Stromal cell of bone marrow (primary cell): ENCODE data around the gene SCUBE2.
A peak's percentile ranks its signal among the peaks of the same experiment; 100 is the strongest.
"Not testable (repeated sequence)": the region's sequence is repeated elsewhere in the genome, so short reads cannot be mapped to it uniquely, and the experiment has no call there.

Experiments used
- DNase-seq: peaks from one replicate; pipeline ENCODE4 v3.0.0-alpha.2; 2012; ENCODE audit warnings: low read depth

Gene SCUBE2

GRCh38 chr11:9042488-9042887 is 48.9 kb downstream of the SCUBE2 start:
- no peak for DNase-seq

GRCh38 chr11:9041747-9042146 is 49.7 kb downstream of the SCUBE2 start:
- DNase-seq, result no peak

GRCh38 chr11:9040410-9040809 is 51.0 kb downstream of the SCUBE2 start:
- no peak for DNase-seq

DNA sequence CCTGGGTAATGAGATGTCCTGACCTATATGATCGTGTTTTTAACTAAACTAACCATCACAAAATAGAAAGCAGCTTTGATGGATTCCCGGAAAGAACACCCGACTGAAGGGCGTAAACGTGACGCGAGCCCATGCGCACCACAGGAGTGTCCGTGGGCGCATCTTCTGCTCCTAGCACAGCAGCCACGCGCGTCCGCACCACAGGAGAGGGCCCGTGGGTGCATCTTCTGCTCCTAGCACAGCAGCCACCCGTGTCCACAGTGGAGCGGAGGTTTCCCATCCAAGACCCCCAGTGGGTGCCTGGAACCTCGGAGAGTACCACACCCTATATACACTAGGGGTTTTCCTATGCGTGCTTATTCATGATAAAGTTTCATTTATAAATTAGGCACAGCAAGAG is 51.5 kb downstream of the SCUBE2 start:
- DNase-seq, result no peak

DNA sequence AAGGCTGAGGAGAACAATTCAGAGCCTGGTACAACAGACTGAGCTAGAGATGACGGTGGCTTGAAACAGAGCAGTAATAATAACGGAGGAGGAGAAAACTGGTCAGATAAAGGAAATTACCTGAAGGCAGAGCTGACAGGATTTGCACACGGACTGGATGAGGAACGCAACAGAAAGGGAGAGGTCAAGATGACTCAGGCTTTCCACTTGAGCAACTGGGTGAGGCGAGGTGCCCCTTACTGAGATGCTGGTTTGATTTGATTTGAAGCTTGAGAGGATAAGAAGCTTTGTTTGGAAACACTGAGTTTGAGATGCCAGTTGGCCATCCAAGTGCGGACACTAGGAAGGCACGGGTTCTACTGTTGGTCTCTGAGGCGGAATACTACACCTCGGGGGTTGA is 52.2 kb downstream of the SCUBE2 start:
- no peak for DNase-seq

DNA sequence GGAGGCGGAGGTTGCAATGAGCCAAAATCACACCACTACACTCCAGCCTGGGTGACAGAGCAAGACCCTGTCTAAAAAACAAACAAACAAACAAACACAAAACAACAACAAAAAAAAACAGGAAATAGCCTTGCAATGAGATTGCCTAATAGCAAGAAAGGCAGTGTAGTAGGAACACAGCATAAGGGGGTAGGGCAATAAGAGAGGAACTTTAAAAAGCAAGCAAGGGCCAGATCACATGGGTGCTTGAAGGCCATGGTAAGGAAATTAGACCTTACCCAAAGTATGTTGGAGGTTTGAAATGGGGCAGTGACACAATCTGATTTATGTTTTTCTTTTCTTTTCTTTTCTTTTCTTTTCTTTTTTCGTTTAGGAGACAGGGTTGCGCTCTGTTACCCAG is 52.9 kb downstream of the SCUBE2 start:
- no peak for DNase-seq

DNA sequence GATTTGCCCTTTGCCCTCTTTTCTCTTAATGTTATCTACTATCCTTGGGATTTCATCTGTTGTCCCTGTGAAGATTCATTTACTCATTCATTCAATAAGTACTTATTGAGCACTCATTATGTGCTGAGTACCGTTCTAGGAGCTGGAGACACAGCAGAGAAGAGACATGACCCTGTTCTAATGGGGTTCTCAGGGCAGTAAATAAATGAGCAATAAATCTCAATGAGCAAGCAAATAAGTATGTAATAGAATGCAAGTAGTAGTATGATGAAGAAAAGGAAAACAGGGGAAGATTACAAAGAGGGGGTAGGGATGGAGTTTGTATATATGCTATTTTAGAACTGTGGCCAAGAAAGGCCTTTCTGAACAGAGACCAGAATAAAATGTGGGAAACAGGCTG is 53.4 kb downstream of the SCUBE2 start:
- no peak for DNase-seq

DNA sequence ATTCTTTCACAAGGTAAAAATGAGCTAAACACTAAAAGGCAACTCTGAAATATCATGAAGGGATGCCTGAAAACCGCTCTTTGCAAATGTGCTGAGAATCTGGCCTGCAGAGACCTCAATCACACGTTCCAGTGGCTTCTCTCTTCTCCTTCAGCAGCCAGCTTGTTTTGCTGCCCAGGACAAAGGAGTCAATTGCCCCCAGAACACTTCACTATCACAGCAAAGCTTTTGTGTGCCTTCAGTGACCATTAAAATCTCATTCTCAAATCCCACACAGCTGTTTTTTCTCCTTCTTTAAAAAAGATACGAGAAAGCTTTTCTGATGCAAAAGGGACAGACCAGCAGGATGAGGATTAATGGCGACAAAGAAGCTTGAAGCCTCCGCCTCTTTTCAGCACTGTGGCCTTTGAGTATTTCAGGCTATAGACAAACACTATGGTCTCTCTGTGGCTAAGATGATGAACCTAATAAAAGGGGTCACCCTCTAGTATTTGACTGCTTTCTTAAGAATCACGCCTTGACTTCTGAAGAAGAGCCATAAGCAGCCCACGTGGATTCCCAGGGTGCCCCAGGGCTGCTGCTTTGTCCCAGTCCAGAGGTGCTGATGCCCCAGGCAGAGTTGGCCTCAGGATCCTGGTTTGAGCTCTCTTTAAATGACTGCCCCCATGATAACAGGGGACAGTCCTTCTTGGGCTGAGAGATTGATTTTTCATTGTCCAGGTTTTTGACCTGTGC is 54.2 kb downstream of the SCUBE2 start:
- DNase-seq, result no peak

- no peak for DNase-seq
These were observed 60.8 kb downstream of the SCUBE2 start for GRCh38 chr11:9030601-9031000.

DNA sequence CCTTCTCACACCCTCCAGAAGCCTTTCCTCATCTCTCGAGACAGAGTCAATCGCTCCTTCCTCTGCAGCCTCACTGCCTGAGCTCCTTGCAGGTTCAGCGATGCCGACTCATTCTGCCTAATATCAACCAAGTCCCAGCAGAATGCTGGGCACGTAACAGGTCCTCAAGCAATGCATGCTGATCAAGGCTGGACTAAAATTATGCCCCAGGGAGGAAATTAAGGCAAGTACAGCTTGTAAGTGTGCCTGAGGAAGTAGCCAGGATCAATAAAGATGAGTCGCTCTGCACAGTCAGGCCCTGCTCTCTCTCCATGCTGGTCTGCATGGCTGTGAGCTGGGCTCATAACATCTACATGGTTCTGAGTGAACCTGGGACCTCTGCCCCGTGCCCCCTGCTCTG is 62.0 kb downstream of the SCUBE2 start:
- DNase-seq, result no peak

DNA sequence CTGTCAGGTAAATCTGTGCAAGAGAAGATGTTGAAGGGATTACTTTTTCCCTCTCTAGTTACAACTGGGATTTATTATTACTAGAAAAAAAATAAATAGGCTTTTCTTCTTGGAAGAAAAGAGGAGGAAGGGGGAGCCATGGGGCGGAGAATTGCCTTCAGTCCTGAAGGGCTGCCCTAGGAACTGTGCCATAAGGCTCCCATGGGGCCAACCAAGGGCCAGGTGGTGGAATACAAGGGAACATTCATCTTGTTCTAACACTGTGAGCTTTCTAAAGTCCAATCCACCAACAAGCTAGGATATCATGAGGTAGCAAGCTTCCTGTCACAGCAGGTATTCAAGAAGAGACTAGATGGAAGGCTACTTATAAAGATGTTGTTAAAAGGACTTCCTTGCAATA is 62.8 kb downstream of the SCUBE2 start:
- no peak for DNase-seq

DNA sequence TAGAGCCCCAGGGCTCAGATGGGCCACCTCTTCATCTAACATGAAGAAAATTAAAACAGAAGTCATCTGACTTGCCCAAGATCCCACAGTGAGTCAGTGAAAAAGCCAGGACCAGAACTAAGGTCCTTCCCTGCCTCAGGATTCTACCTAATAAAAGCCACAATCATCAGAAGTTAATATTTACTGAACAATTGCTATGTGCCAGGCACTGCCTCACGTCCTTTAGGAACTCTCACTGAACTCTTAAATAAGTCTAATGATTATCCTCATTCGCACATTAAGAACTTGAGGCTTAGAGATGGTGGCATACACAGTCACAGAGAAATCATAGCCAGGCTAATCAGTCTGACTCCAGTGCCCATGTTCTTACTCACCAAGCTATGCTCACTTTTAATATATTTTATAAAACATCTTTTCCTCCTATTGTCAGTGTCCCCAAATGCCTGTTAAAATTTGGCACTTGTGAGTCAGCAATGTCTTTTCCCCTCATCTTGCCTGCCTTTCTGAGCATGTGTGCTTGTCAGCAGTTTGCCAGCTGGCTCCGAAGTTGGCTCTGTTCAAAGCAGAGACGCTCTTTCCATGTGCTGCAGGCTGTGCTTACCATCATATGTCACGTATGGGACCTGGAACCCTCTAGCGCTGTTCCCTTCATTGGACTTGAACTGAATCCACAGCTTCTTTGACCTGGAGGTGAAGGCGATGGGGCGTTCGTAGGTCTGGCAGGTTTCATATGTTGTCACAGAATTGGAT is 66.1 kb downstream of the SCUBE2 start:
- no peak for DNase-seq

DNA sequence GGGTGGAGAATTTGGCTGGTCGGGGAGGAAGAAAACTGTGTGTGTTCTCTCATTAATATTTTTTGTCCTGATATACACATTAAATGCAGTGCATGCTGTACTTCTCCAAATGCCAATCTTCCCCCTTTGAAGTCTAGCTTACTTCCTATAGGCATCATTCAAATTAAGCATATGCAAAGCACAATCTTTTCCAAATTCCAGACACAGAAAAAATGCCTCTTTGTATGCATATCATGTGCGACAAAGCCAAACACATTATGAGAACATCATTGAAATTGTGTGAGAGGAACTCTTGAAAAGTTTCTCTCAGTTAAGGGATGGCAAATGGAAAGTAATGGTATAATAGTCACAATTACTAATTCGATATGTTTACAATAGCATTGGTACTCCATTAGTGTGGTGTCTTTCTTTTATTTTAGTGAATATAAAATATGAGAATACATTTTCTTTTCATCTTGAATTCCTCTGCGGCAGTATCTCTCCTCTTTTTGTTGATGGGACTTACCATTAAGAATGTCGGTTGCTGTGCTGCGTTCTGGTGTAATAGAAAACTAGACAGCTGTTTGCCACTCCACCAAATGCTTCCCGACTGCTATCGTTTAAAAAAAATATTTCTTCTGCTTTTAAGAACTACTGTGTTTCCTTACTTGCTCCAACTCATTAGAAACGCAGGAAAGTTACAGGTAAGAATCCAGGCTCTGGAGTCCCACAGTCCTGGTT is 68.3 kb downstream of the SCUBE2 start:
- DNase-seq, result no peak

GRCh38 chr11:9020916-9021315 is 70.5 kb downstream of the SCUBE2 start:
- DNase-seq, result no peak

DNA sequence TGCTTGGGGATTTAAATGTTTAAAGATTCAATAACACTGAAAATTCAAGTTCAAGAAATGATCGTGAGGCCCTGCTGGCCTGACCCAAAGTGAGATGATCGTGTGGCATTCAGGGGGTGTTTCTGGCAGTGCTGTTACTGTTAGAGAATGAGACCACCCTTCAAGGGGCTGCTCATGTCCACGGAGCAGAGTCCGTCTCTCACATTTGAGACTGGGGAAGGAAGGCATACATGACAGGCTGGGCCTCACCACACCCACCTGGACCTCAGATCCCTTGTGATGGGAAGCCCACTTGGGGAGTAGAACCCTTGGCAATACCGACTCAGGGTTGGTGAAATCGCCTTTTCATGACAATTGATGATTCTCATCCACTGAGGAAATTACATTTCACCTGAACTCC is 71.5 kb downstream of the SCUBE2 start:
- DNase-seq, result no peak

DNA sequence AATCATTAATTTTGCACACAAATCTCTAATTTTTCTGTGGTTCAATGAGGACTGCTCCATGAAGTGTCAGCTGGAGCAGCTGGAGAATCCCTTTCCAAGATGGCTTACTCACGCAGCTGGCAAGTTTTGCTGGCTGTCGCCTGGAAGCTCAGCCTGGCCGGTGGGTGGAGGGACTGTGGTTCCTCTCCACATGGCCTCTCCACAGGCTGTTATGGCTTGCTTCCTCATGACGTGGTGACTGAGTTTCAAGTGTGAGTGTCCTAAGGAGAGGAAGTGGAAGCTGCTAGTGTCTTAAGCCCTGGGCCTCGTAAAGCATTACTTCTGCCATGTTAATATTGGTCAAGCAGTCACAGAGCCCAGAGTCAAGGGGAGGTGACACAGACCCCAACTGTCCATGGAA is 73.6 kb downstream of the SCUBE2 start:
- peak; percentile 47 for DNase-seq

DNA sequence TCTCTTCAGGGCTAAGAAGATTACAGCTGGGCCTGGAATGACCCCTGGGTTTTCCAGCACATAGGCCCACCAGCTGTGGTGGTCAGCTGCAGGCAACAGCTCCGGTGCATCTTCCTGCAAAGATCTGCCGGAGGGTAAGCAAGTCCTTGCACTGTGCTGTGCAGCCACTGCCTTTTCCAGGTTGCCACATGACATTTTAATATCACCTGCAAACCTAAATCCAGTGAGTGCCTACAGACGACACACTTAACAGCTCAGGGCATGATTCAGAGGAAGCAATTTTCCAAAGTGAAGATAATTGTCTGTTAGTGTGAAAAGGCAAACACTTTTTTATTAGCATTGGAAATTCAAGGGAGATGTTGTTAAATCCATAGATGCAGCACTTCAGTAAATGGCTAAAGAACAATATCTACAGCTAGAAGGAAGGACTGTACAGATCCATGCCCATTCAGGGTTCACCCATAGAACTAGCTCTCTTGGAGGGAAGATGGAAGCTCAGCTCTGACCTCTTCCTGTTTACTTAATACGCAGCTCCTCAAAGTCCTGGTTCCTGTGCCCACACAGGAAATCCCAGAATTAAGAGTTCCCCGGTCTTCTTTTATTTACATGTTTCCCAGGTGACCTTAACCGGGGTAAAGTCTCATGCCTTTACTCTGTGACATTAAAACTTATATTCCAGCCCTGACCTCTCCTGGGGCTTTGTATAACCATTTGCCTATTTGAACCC is 74.3 kb downstream of the SCUBE2 start:
- no peak for DNase-seq

- peak; percentile 61 for DNase-seq
These were observed 75.7 kb downstream of the SCUBE2 start for GRCh38 chr11:9015677-9016076.

DNA sequence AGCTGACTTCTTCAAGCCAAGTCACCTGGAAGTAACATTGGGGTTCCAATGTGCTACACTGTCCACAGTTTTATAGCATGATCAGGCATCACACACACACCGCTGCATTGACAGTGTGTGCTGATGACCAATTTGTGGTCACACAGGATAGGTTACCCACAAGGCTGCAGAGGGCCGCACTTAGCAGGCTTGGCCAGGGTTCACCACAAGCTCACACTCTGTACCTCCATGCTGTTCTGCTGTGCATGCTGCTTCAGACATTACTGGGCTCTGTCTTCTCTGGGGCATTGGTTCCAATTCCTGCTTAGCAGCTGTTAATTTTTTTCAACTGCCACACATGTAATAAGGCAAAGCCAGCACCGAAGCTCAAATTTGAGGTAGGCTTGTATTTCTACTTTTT is 76.6 kb downstream of the SCUBE2 start:
- DNase-seq, result no peak

DNA sequence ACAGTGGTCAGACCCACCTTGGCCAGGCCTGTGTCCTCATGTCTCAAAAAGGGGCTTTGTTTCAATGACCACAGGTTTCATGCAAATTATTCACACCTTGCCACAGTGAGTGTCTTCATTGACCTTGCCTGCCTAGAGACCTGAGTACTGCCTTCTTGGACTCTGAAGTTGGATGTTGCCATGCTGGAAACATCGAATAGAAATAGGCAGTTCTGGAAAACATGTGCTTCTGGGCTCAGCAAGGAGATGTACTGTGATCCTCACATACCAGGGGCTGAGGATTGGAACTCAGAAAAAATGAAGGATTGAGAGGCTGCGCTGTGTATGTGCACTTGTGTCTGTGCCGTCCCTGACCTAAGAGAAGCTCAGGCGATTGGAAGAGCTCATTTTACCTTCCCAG is 78.0 kb downstream of the SCUBE2 start:
- no peak for DNase-seq

GRCh38 chr11:9009538-9009937 is 81.9 kb downstream of the SCUBE2 start:
- DNase-seq, result not testable (repeated sequence)

- no peak for DNase-seq
These were observed 82.7 kb downstream of the SCUBE2 start for GRCh38 chr11:9008661-9009060.
